Stimulated activated CD4-positive, alpha-beta T cell treated with anti-CD3 and anti-CD28 coated beads, Interleukin-4, amount 100 ng/mL, for 1 hour (primary cell): Measurements from ENCODE around the gene CHPT1.
A peak's percentile ranks its signal among the peaks of the same experiment; 100 is the strongest.
"Not testable (repeated sequence)": the region's sequence is repeated elsewhere in the genome, so short reads cannot be mapped to it uniquely, and the experiment has no call there.

ENCODE experiments used
- DNase-seq: peaks from one replicate; pipeline ENCODE4 v3.0.0-alpha.2; 2020

The CHPT1 gene

DNA sequence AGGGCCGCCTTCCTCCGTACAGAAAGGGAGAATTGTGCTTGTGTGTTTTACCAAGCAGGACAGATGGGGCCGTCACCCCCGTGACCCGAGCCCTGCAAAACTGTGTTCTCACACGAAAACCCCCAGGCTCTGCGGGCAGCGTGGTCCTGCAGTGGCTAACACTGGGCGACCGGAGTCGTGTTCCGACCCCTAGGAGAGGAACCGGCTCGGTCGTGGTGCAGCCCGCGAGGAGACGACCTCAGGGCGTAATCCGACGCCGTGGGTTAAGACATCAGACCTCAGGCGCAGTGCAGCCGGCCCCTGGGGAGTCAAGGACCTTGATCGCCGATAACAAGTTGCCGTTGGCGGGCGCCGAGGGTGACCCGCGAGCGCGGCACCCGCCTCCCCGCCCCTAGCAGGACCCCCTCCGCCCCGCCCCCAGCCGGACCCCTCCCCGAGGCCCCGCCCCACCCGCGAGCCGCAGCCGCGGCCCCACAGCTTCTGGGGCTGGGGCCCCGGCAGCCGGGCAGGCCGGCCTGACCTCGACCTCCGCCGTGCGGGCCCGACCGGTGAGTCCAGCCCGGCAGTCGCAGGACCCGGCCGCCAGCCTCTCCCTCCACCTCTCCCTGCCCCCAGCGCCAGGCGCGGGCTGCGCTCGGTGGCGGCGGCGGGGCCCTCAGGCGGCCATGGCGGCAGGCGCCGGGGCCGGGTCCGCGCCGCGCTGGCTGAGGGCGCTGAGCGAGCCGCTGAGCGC is at the start of gene CHPT1:
Gene CHPT1 (plus strand): TSS at position 444 of the 733 bp plus-strand sequence. CDS start 222 bp downstream, at position 666.
- peak; percentile 62 for DNase-seq

DNA sequence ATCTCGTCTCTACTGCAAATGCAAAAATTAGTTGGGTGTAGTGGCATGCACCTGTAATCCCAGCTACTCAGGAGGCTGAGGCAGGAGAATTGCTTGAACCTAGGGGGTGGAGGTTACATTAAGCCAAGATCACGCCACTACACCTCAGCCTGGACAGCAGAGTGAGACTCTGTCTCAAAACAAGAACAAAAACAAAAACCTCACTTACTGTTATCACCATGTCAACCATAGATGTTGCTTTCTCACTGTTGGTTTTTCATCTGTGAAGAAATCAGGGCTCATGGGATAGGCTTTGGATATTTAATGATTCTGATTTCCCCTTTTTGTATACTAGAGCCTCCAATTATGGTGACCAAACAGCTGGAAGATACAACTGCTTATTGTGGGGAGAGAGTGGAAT is 49.7 kb upstream of the CHPT1 start:
- DNase-seq, result no peak

DNA sequence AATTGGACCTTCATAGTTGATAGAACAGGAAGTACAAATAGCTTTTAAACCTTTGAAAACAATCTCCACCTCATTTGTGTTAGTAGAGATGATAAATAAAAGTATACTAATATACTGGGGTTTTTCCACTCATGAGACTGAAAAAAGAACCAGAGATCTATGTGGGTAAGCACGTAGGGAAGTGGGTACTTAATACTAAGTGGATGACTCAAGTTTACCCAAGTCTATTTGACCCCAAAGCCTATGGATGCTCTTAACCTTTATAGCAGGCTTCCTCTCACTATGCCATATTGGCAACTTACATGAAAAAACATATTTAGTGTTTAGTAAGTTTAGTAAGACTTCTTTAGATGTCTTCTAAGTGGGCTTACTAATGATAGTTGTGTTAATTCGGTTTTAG is 49.2 kb upstream of the CHPT1 start:
- no peak for DNase-seq

DNA sequence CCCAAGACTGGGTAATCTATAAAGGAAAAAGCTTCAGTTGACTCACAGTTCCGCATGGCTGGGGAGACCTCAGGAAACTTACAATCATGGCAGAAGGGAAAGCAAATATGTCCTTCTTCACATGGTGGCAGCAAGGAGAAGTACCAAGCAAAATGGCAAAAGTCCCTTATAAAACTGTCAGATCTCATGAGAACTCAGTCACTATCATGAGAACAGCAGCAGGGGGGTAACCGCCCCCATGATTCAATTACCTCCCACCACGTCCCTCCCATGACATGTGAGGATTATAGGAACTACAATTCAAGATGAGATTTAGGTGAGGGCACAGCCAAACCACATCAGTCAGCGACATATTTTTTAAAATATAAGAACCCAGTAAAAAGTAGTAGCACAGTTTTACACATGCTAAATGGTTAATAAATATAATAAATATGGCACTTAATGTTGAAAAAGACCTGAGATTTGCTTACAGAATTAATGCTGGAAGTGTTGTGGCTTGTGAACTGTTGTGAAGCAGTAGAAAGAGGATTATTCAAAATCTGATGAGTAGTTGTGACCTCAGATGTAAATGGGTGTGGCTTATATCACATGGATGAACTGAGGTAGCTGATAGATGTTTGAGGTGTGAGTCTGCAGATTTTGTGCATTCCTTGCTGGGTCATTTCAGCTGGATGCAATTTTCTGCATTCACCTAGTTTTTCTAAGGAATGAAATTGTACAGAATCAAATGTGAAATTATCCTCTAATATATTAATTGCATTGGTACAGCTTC is 46.9 kb upstream of the CHPT1 start:
- DNase-seq, result no peak

DNA sequence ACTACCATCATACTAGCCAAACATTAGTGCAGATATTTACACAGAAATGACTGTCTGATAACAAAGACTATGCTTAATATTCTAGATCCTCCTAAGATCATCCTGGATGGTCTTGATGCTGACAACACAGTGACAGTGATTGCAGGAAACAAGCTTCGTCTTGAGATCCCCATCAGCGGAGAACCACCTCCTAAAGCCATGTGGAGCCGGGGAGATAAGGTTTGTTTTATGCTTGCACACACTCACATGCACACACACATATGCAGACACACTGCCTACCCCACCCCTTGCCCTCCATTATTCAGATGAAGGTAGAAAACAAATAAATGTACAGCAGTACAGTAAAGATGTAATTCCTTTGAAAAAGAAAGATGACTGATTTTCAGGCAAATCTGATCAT is 44.4 kb upstream of the CHPT1 start:
- no peak for DNase-seq

DNA sequence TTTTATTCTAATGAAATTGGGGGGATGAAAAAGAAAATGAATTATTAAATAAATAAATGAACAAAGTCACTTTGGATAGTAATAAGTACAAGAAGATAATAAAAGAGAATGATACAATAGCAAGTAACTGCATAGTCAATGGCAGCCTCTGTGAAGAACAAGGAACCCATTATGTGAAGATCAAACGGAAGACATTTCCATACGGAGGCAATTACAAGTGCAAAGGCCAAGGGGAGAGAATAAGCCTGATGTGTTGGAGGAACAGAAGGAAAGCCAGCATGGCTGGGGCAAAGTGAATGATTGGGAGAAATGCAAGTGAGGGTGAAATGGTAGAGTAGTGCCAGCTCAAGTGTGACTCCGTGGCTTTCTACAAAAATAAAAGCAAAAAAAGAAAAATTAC is 43.9 kb upstream of the CHPT1 start:
- no peak for DNase-seq

DNA sequence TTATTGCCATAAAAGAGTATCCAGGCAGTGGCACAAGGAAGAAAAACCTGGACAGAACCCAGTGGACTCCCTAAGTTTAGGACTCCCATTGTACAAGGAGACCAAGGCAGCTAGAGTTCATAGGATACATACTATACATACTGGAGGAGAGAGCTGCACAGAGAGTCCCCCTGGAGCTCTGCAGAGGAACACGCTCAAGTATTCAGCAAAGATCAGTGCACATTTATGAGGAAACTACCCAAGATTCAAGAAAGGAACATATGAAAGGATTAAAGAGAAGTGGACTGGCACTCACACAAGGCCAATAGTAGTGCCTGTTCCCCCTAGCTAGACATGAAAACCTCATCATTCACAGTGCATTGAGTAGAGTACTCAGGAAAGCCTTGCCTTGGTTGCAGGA is 43.0 kb upstream of the CHPT1 start:
- no peak for DNase-seq

DNA sequence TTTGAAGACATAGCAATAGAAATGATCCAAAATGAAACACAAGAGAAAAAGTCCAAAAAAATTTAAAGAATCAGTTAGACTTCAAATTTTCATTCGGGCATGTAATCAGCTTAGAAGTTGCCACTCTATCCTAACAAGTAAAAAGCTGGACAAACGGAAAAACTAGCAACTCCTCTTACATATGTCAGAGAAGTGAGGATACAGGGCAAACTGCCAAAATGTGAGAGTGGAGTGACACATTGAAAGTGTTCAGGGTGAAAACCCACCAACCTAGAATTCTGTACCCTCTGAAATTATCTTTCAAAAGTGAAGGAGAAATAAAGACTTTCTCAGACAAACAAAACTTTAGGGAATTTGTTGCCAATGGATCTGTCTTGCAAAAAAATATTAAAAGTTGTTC is 42.0 kb upstream of the CHPT1 start:
- DNase-seq, result no peak

DNA sequence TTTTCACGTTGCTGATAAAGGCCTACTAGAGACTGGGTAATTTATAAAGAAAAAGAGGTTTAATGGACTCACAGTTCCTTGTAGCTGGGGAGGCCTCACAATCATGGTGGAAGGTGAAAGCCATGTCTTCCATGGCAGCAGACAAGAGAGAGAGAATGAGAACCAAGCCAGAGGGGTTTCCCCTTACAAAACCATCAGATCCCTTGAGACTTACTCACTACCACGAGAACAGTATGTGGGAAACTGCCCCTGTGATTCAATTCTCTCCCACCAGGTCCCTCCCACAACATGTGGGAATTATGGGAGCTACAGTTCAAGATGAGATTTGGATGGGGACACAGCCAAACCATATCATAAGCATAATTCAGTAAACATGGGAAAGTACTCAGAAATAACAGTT is 36.8 kb upstream of the CHPT1 start:
- not testable (repeated sequence) for DNase-seq

DNA sequence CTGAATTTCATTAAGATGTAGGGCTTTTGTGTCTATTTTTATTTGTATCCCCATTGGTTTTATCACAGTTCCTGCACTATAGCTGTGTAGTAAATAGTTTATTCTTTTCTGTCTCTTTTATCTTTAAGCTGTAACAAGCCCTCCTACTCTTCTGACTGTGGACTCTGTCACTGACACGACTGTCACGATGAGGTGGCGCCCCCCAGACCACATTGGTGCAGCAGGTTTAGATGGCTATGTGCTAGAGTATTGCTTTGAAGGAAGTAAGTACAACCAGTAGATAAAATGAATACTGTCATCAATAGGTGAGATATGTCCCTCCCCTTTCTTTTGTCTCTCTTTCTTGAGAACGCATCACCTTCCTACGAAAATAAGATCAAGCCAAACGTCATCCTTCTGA is 34.1 kb upstream of the CHPT1 start:
- no peak for DNase-seq

DNA sequence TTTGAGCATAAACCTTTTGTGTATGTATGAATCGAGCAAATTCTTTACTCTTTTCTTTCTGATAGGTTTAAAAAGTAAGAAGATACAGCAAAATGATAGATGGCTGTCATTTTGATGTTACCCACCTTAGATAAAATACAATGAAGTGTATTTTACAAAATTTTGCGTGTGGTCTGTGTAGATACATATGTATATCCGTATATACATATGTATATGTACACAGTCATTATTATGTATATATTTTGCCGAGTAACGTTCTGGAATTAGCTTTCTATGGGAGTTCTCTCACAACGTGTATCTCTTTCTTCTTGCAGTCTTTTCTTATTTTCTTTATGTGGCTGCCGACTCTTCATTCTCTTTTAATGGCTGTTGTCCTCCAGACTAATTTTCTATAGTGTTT is 32.4 kb upstream of the CHPT1 start:
- DNase-seq, result no peak

DNA sequence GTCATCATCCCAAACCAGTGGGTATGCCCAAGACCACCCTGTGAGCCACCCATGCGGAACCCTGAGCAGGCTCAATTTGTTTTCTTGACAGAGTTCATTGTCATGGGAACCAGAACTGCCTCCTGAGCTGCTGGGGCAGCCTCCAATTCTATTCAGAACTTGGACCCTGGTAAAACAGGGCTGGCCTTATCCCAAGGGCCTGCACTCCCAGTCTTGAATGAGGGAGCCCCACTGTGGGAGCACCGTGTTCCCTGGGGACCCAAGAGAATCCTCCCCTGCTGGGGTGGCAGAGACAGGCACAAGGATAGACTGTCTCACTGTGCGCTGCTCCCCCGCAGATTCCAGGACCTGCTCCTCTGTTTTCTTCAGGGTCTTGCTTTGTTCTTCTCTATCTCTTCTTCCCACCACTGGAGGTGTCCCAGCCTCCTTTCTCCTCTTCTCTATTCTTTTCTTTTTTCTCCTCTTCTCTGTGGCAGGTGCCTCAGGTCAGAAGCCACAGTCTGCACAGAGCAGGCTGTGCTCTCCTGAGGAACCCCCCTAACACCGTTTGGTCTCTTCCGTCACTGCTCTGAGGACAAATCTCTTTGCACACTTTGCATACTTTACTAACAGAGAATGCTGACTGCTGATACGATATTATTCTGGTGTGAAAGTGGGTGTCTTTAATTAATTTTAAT is 31.2 kb upstream of the CHPT1 start:
- no peak for DNase-seq

DNA sequence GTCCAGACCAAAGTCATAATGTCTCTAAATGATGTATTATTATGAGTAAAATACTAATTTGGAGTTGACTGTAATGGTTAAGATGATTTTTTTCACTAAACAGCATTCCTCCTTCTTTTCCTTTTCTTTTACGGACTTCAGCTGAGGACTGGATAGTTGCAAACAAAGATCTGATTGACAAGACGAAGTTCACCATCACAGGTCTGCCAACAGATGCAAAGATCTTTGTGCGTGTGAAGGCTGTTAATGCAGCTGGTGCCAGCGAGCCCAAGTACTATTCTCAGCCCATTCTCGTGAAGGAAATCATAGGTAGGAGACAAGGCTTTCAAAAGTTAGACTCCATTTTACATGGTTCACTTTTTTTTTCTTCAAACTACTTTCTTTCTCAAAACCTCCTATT is 29.8 kb upstream of the CHPT1 start:
- DNase-seq, result no peak

DNA sequence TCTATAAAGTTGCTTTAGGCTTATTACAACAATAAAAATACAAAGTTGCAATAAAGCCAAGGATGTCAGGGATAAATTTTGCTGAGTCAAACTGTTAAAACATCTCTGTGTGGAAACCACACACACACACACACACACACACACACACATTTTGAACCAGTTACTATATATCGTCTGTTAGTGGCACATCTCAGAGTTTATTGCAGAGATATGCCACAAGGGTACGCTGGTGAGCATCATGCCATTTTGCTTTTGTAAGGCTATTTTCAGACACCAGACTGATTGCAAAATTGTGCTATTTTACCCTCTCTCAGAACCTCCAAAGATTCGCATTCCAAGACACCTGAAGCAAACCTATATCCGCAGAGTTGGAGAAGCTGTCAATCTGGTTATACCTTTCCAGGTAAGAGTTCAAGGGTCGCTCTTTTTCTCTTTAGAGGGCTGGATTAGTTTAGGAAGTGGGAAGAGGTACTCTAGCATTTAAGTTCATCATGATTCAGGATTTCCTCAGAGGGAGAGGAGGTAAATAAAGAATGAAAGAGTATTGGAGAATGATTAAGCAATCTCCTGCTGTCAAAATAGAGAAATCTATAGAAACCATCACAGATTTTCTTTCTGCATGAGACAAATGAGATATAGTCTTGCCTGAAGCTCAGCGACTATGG is 27.3 kb upstream of the CHPT1 start:
- DNase-seq, result no peak

DNA sequence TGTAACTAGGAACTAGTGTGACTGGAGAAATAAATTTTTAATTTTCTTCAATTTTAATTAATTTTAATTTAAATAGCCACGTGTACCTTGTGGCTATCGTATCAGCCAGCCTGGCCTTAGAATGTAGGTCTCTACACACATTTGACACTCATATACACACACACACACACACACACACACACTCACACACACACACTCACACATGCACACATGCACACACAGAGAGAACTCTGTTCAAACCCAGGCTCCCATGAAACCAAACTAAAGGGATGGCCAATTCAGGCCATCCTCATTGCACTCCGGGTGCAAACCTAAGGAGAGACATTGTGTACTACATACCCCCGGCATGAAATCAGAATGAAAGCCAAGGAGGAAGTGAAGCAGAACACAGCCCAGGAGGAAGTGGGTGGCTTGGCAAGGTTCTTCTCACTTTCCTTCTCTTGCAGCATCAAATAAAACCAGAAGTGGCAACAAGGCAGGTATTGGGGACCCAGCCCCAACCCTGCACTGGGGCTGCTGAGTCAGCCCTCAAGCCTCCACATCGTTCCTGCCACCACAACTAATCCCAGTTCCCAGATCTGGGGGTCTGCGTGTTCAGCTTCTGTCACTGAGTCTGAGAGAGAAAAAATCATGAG is 26.2 kb upstream of the CHPT1 start:
- peak; percentile 6 for DNase-seq

DNA sequence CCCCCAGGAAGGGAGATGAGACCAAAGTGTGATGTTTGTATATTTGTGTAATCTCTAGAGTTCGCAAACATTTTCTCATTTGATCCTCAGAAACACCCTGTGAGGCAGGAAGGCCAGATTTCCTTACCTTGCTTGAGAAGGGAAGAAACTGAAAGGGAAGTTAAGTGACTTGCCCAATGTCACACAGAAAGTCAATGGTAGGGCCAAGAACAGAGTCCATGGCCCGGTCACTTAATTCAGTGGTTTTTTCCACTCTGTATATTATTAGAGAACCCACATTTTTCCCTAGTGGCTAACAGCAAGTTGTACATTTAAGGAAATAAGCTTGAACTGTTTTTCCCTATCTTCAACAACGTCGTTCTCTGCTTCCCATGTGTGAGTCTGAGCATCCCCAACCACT is 25.6 kb upstream of the CHPT1 start:
- no peak for DNase-seq

DNA sequence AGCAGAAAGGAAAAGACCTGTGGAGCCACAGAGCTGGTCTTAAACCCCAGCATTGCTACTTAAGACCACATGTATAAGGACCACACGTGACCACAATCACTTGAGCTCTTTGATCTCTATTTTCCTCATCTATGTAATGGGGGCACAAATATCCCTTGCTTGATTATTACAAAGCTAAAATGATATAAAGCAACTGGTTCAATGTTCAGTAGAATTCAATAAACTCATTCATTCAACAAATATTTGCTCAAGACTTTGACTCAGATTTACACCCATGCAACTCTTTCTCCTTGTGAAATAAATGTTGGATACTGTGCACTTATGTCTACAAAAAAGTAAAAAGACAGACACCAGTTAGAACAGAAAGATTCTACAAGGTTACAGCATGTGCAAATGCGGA is 21.9 kb upstream of the CHPT1 start:
- no peak for DNase-seq

DNA sequence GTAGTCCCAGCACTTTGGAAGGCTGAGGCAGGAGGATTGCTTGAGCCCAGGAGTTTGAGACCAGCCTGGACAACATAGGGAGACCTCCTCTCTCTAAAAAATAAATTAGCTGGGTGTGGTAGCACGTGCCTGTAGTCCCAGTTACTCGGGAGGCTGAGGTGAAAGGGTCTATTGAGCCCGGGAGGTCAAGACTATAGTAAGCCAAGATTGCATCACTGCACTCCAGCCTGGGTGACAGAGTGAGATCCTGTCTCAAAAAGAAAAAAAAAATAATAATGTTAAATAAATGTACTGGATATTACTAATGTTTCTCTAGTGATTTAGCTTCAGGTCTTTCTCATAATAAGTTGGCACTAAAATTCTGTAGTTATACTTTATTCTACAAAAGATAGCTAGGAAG is 20.9 kb upstream of the CHPT1 start:
- DNase-seq, result not testable (repeated sequence)

DNA sequence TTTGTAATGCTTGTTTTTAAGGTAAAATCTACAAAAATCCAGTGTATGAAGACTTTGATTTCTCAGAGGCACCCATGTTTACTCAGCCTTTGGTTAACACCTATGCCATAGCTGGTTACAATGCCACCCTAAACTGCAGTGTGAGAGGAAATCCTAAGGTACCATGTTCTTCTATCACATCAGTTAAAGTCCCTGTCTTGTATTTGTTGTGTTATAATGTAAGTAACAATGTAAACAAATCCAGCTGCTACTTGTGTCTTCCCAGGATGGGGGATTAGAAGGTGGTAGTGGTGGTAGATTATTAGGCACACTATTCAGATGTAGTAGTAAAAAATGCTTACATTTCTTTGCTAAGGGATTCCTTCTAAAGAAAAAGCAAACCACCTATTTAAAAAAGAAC is 19.4 kb upstream of the CHPT1 start:
- no peak for DNase-seq

DNA sequence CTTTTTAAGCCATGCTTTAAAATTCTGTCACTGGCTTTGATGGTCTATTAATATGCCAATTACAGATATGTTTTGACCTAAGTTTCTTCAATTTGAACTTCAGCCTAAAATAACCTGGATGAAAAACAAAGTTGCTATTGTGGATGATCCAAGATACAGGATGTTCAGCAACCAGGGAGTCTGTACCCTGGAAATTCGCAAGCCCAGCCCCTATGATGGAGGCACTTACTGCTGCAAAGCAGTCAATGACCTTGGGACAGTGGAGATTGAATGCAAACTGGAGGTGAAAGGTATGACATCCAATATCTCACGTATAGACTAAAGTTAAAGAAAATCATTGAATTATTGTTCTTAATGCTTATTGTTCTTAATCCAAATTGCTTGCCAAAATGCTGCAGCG is 17.2 kb upstream of the CHPT1 start:
- no peak for DNase-seq

DNA sequence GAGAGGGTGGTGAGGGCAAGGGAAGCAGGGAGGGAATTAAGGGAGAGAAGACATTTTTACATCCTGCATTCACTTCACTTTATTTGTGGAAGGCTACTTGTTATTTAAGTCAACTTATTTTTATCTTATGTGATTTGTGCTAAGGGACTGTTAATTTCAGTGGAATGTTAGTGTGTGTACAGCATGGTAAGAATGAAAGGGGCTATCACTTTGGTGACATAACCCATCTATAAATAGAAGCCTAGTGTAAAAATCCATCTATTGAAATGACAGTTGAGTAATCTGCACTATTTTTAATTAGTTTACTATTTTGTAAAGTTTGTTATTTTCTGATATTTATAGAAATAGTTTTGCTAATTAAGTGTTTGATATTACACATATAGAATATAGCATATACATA is 16.8 kb upstream of the CHPT1 start:
- no peak for DNase-seq

DNA sequence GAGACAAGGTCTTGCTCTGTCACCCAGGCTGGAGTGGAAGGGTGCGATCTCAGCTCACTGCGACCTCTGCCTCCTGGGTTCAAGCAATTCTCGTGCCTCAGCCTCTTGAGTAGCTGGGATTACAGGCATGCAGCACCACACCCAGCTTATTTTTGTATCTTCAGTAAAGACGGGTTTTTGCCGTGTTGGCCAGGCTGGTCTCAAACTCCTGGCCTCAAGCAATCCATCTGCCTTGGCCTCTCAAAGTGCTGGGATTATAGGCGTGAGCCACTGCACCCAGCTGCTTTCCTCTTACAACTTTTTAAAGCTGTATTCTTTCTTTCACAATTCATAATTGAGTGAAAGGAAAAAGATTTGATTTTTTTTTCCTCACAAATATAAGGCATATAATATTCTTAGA is 15.8 kb upstream of the CHPT1 start:
- DNase-seq, result not testable (repeated sequence)

DNA sequence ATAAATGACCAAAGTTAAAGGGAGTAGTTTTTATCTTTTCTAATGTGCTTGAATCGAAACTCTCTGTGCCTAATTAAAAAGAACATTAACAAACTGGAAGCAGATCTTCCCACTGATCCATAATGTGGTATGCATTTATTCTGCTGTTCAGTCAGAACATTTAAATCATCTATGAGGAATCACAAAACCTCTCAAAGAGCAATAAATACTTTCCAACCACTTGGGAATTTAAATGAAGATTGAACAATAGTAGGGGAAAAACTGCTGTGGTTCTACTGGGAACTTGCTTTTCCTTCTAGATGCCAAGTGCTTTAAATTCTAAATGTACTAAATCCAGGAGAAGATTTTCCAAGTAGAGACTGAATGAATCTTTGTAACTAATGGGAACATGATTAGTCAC is 12.3 kb upstream of the CHPT1 start:
- no peak for DNase-seq
